GM19043 (cell line): Measurements from ENCODE around the gene TRAF2.

Source experiments
- ATAC-seq: cut with Tn5 transposase; IDR thresholded peaks from one replicate; pipeline ENCODE4 v1.9.1; 2021; ENCODE audit warnings: low read depth; ENCODE audit not compliant: unreplicated experiment

The TRAF2 gene

DNA sequence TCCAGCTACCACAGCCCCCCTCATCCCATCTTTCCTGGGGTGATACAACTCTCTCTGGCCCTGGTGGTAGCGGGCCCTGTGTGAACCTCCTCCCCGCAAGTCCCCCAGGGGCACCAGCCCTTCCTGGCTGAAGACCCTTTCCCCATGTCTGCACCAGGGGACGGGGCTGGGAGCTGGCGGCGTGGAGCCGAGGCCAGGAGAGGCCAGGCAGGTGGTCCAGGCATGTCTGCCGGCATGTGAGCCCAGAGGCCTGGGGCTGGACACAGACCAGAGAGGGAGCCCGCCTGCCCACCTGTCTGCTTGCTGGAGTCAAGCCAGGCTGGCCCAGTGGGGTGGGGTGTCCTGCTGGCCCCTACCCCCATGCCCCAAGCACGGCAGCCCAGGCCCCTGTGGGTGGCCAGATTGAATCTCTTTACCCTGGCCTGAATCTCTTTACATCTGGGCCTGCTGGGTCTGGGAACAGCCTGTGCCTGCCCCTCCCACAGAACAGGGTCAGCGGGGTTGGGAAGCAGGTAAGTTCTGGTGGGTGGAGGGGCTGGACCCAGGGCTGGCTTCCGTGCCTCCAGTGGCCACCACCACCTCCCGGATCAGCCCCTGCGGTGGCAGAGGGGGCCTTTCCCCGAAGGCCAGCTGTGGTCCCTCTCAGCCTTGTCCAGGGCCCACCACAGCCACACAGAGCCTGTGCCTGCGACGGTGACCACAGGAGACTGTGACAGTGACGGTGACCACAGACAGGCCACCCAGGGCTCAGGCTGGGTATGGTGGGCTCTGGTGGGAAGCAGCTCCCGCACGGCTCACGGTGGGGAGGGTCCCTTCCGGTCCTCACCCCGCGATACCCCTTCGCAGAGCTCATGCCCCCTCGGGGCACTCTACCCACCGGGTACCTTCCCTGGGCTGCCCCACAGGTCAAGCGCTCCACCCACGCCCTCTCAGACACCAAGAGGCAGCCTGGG is 72.9 kb downstream of the TRAF2 start:
- ATAC-seq: no peak

DNA sequence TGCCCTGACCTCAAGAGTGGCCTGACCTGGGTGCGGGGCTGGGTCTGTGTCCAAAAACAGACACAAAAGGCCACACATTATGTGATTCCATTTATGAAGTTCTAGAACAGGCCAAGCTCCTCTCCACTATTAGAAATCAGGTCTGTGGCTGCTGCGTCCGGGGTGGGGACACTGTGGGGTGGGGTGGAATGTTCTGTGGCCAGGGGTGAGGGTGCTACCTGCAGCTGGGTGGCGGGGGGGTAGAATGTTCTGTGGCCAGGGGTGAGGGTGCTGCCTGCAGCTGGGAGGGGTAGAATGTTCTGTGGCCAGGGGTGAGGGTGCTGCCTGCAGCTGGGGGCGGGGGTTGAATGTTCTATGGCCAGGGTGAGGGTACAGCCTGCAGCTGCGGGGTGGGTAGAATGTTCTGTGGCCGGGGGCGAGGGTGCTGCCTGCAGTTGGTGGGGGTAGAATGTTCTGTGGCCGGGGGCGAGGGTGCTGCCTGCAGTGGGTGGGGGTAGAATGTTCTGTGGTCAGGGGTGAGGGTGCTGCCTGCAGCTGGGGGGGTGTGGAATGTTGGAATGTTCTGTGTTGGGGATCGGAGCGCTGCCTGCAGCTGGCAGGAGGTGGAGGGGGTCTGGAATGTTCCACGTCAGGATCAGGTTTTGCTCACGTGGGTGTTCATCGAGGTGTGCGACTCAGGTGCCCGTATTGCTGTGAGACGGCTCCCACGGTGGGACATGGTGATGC is 74.1 kb downstream of the TRAF2 start:
- no peak for ATAC-seq

DNA sequence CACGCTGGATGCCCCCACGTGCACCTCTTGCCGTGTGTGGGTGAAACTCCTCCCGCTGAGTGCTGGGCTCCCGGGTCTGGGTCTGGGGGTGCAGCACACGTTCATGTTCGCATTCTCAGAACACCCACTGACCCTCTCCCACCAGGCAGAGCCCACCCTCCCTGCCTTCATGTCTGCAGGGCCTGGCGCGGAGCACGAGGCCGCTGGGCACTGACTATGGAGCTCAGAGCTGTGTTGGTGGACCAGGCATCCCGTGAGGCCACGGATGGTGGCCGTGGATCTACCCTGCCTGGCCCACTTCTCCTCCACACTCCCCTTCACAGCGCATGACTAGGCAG is 74.6 kb downstream of the TRAF2 start:
- no peak for ATAC-seq

DNA sequence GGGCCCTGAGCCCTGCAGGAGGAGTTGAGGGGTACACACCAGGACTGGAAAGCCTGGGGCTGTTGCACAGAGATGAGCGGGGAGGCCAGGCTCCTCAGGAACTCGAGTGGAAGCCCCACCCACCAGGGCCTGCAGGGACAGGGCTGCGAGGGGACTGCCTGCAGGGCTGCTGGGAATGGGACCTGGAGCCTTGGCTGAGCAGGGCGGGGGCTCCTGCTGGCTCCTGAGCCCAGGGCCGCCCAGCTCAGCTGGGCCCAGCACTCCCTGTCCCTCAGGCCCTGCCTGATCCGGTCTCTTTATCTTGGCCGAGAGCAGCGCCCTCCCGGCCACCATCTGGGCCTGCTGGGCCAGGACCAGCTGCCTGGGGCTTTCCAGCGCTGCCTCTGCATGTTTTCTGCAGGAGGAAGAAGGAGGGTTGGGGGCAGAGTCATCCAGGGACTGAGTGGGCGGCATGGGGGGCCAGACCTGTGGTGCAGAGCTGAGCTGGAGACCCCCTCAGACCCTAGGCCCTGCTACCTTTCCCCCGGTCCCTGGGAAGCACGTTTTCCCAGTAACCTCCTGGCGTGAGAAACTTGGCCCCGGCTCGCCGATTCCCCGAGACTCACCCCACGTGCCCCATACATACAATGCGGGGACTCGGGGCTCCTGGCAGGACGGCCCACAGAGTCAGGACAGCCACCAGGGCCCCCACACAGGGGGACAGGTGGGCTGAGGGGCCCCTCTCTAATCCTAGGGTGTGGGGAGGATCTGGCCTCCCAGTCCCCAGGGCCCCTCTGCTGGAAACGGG is 75.2 kb downstream of the TRAF2 start:
- ATAC-seq: no peak

DNA sequence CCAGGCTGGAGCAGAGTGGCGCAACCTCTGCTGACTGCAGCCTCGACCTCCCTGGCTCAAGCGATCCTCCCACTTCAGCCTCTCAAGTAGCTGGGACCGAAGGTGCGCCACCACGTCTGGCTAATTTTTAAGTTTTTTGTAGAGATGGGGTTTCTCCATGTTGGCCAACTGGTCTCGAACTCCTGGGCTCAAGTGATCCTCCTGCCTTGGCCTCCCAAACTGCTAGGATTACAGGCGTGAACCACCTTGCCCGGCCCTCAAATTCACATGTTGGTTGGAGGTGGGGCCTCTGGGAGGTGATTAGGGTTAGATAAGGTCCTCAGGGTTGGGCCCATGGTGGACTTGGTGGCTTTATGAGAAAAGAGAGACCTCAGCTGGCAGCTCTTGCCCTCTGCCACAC is 75.8 kb downstream of the TRAF2 start:
- no peak for ATAC-seq

DNA sequence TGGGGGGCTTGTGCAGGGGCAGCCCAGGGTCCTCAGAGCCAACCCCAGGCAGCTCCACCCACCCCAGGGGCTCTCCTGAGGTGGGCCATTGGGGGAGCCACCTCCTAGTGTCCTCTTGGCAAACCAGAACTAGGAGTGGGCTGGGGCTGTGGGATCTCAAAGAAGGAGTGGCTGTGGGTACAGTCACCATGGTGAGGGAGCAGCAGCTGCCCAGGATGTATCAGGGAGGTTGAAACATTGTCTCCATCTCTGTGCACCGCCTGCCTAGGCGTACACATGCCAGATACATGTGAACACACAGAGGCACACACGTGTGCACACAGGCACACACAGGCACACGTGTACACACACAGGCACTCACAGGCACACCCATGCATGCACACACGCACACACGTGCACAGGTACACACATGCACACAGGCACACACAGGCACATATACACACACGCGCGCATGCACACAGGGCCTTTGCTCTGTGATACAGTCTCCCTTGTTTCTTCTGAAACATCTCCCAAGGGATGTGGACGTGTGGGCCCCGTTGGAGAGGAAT is 76.5 kb downstream of the TRAF2 start:
- no peak for ATAC-seq

DNA sequence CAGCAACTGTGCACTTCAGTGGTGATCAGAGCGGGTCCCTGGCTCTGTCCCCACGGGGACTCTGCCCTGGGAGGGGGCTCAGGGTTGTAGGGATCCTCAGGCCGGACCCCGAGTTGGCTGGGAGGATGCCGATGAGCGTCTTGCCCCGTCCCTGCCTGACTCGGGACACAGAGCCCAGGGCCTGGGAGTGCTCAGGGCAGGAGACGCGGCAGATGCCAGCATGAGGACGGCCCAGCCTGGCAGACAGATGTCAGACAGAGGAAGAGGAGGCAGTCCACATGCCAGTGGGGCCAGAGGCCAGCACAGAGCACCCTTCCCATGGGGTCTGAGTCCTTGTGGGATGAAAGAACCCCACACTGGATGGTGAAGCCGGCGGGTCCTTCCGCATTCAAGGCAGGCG is 77.0 kb downstream of the TRAF2 start:
- ATAC-seq: no peak

DNA sequence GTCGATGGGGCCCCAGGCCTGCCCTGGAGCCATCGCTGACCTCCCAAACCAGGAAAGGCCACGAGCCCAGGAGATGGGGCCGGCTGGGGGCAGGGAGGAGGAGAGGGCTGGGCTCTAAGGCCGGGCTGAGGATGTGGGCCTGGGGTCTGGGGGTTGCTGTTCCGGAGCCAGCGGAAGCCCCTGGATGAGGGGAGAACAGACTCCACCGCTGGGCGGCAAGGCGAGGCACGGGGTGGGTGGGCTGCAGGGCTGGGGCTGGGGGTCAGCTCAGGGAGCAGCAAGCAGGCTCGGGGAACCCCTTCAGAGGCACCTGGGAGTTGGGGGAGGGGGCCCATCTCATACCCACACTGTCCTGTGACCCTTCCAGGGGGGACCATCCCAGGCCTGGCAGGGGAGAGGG is 77.4 kb downstream of the TRAF2 start:
- no peak for ATAC-seq

DNA sequence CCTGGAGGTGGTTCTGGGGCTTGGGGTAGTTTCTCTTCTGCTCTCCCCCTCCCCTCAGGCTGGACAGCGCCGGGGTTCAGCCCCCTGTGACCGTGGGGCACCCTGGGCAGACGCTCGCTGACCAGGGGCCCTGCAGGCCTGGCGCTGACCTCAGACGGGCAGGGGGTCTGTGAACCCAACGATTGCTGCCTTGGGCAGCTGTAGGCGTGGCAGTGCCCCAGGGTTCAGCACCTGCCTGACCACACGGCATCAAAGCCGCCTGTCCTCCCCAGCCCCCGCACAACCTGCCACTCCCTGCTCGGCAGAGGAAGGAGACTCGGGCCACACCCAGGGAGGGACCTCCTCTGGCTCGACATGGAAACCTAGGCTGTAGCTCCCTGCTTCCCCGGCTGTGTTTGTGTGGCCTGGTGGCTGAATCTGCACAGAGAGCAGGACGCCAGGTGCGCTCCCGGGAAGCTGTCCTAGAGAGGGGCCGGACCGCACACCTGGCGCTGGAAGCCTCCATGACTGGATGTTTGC is 77.9 kb downstream of the TRAF2 start:
- no peak for ATAC-seq

DNA sequence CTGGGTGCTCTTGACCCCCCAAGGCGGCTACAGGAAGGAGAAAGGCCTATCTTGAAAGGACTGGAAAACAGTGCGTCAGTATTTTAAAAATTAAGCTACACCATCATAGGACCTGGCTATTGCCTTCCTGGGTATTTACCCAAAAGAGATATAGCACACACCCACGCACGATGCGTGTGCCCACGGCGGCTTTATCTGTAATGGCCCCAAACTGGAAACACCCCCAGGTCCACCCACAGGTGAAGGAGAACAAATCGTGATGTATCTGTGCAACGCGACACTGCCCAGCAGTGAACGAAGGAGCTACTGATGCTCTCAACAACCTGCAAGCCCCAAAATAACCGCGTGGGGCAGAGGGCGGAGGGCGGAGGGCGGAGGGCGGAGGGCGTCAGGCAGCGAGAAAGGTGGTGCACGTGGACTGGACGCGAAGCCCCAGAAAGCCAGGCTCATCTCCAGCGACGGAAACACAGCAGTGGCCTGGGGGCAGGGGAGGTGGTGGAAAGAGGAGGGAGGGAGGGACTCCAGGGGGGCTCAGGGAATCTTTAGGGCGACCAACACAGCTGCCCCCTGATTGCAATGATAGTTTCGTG is 78.6 kb downstream of the TRAF2 start:
- no peak for ATAC-seq

DNA sequence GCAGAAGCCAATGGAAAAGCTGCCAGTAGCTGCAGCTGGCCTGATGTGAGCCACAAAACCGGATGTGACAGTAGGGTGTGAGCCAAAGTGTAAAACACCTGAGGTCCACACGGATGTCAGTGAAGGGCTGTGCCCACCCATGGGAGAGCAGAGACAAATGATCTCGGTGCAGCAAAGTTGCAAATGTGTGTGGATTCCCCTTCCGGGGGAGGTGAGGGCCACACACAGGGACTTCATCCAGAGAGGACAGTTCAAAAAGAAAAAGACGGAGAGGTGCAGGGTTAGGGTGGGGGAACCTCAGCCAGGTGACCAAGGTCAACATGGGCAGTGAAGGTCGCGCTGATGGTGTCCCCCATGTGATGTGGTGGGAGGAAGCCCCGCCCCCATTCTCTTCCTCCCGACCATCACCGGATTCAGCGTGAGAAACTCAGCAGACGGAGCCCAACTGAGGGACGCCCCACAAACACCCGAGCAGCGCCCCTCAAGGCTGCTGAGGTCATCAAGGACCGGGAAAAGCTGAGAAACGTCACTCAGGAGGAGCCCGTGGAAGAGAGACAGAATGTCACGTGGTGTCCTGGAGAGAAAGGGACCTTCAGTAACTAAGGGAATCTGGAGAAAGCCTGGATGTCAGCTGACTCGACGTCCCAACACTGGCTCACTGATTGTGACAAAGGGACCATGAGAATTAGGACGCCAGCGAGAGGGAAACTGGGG is 79.6 kb downstream of the TRAF2 start:
- no peak for ATAC-seq

DNA sequence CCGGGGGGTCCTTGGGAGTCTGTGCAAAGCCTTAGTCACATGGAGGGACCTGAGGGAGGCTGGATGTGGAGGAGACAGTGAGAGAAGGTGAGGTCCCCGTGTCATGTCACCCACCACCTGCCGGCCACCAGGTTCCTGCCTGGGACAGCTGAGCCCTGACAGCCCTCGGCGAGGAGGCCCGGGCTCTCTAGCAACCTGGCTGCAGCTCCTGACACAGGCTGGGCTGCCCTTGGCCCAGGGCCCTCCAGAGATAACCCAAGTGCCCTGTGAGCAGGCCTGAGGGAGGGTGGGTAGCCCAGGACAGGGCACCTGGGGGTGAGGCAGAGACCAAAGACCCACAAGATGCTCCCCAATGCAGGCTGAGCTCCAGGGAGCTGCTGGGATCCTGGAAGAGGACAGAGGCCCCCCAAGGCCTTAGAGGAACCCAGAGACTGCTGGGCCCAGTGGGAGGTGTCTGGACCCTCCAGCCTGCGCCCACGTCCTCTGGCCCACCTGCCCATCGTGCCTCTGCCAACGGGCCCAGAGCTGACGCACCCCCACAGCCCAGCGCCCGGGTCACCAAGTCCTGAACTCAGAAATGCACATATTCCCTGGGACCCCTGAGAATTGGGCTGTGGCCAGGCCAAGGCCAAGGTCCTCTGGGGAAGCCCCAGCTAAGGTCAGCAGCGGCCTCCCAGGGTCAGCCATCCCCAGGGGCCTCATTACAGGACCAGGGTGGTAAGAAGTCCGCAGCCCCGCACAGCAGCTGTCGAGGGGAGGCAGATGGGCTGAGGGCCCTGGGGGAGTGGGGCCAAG is 82.2 kb downstream of the TRAF2 start:
- ATAC-seq: no peak

DNA sequence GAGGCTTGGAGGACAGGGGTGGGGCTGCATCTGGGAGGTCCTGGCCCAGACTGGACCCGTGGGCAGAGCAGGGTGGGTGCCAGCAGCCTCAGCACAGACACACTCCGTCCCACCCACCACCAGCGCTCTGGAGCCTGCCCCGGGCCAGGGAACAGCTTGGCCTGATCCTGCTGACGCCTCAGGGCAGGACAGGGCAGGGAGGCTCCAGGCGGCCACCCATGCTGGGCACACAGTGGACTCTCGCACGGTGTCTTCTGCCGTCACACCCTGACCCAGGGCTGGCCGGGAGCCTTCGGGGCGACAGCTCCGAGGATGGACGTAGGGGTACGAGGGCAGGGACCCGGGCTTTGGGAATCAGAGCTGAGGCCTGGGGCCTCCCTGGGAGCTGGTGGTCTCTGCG is 82.8 kb downstream of the TRAF2 start:
- ATAC-seq: no peak

DNA sequence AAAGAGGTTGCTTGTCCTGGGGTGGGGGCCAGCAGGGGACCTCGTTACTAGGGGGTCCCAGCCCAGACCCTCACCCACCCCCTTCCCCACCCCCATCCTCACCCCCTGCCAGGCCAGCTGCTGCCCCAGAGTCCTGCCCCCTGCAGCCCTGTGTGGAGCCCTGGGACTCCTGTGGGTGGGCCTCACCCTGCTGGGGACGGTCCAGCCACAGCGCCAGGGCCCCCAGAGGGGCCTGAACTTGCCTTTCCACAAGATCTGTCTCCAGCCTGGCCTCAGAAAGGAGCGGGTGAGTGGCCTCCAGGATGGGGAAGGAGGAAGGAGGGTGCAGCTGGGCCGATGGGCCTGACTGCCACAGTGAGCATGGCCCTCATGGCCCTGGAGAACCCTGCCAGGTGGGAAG is 83.5 kb downstream of the TRAF2 start:
- no peak for ATAC-seq

DNA sequence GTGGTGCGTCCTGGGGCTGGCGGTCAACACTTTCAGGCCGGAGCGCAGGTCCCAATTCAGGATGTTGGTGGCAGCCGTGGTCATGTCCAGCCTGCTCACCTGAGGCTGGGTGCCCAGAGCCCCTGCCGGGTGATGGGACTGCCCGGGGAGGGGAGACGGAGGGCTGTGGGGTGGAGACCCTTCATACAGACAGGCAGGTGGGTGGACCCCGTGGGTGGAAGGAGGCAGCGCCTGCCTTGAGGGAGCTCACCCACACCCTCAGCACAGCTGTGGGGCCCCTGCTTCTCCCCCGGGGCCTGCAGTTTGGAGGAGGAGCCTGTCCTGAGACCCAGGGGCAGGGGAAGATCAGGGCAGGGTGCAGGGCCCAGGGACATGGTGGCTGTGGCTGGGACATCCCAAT is 84.0 kb downstream of the TRAF2 start:
- no peak for ATAC-seq

DNA sequence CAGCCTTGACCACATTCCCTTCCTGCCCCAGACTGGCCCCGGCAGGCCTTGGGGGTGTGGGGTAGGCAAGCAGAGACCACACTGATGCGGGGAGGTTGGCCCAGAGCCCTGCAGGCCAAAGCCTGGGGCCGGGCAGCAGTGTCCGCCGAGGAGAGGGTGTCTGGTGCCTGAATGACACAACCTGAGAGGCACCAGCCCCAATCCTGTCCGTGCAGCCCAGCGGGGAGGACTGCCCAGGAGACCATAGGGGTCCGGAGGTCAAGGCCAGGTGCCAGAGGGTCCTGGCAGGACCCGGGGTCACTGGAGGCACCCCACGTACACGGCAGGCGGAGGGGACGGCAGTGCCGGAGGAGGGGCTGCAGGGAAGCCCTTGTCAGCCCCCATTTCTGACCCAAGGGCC is 85.4 kb downstream of the TRAF2 start:
- no peak for ATAC-seq

DNA sequence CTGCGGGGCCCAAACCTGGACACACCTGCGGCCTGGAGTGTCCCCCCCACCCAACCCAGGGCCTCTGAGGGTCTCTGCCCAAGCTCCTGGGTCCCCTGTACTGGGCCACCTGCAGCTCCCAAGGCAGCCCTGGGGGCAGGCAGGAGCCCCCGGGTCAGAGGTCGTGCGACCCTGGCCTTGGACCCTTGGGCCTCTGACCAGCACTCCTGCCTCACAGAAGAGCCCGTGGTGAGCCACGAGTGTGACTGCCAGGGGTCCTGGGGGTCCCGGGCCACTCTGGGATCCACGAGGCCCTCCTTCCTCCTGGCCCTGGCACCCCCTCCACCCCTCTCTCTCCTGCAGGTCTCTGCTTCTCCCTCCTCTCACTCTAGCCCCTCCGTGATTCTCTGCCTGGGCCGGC is 86.0 kb downstream of the TRAF2 start:
- ATAC-seq: no peak

DNA sequence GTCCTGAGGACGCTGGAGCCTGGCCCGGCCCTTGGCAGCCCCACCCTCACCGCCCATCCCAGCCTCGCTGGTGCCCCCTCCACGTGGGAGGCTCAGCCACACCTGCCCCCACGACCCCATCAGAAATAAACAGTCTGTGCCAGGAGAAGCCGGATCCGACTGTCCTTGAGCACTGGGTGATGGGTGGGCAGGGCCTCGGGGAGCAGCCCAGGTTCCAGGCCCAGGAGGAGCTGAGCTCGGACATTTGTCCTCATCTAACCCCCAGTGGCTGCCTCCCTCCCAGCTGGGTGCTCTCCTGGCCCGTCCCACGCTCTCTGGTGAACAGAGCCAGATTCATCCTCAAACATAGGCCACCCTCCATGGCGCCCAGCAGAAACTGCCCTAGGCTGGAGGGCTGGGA is 86.4 kb downstream of the TRAF2 start:
- no peak for ATAC-seq
